ENCODE data around the gene CNKSR3.
A peak's percentile ranks its signal among the peaks of the same experiment; 100 is the strongest.

The CNKSR3 gene

GRCh38 chr6:154479351-154479769 lies 31.1 kb downstream of the CNKSR3 start:
- H3K4me3 ChIP-seq (ENCODE audit: low read length), result no peak overlapping the region

DNA sequence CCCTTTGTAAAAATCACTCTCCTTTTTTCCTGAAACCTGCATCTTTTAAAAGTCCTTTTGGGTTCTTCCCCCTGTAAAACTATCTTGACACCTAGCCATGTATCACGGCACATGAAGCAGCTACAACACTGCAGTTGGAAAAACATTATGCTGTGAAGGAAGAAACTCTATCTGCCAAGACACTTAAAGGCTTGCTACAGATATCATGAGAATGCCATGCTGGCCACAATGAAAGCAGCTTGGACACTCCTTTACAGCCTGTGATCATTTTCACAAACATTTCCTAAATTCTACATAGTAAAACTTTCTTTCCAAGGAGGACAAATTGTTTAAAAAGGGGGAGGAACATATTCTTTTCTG lies 31.8 kb downstream of the CNKSR3 start:
- H3K4me1 ChIP-seq (ENCODE audit: control insufficient read depth, insufficient read depth, low read length), result peaks cover 51% of the 10 kb centered on the region

More at GRCh38 chr6:154479351-154479769, 31.1 kb downstream of the CNKSR3 start:
- Histone ChIP-seq H3K9ac (ENCODE audit: low read length) (no peak overlapping the region), H3K27ac (ENCODE audit: low read depth, low read length) (peak overlapping the region; percentile 78), H3K36me3 (ENCODE audit: control insufficient read depth, insufficient read depth, low read length) (no peaks in the 10 kb centered on the region), H3K27me3 (ENCODE audit: control insufficient read depth, insufficient read depth, low read length) (no peaks in the 10 kb centered on the region), H3K4me1 (ENCODE audit: control insufficient read depth, insufficient read depth, low read length) (peaks cover 54% of the 10 kb centered on the region)

DNA sequence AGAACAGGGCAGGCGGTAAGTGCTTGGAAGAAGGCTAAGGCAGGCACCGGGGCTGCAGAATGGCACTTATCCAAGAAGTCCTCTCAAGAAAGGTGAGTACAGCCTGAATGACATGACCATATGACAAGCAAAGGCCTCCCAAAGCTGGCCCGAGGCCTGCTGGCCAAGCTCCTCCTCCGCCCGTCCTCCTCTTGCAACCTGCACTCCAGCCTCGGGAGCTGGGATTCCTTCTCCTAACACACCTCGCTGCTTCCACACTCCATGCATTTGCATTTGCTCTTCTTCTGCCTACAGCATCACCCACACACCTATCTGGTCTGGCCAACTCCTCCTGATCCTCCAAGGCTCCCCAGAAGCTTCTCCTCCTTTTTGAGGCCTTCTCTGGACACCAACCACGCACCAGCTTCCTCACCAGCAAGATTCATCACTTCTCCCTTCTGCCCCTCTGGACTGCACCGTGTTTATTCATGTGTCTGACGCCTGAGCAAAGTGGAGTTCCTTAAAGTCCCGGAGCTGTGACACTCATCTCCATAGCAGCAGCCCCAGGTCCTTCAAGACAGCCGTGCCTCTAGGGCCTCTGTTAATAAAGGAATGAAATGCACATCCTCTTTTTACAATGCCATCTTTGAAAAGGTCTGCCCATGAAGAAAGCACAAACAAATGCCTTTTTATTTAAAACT lies 32.3 kb downstream of the CNKSR3 start:
- H3K36me3 ChIP-seq (ENCODE audit: control insufficient read depth, insufficient read depth, low read length), result no peaks in the 10 kb centered on the region
- peak overlapping the region; percentile 30 for H3K4me3 ChIP-seq (ENCODE audit: low read length)
- peak overlapping the region; percentile 78 for H3K27ac ChIP-seq (ENCODE audit: low read depth, low read length)
- peaks cover 46% of the 10 kb centered on the region for H3K4me1 ChIP-seq (ENCODE audit: control insufficient read depth, insufficient read depth, low read length)
- no peak overlapping the region for H3K9ac ChIP-seq (ENCODE audit: low read length)
- H3K27me3 ChIP-seq (ENCODE audit: control insufficient read depth, insufficient read depth, low read length), result no peaks in the 10 kb centered on the region

More for the DNA sequence above, 31.8 kb downstream of the CNKSR3 start:
- Histone ChIP-seq H3K4me3 (ENCODE audit: low read length) (no peak overlapping the region), H3K9ac (ENCODE audit: low read length) (no peak overlapping the region), H3K27me3 (ENCODE audit: control insufficient read depth, insufficient read depth, low read length) (no peaks in the 10 kb centered on the region), H3K27ac (ENCODE audit: low read depth, low read length) (peak overlapping the region; percentile 78), H3K36me3 (ENCODE audit: control insufficient read depth, insufficient read depth, low read length) (no peaks in the 10 kb centered on the region)

DNA sequence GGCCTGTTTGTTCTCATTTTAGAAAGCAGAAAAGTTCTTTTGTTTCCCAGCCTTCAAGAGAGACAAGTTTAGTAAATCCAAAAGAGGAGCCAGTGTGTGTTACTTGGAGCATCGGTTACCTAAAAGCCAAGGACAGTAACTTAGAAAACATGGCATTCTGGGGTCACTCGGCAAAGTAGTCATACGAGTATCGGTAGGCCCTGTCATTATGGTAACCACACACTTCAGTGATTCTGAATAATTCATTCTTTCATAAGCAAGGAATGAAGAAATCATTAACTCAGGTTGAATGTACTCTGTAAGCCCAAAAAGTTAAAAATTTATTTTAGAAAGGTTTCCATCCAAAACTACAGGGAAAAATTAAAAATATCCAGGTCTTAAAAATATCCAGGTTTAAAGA lies 34.0 kb downstream of the CNKSR3 start:
- peaks cover 37% of the 10 kb centered on the region for H3K4me1 ChIP-seq (ENCODE audit: control insufficient read depth, insufficient read depth, low read length)

GRCh38 chr6:154474648-154475428 lies 35.6 kb downstream of the CNKSR3 start:
- Histone ChIP-seq H3K27ac (ENCODE audit: low read depth, low read length) (peak overlapping the region; percentile 27), H3K4me3 (ENCODE audit: low read length) (no peak overlapping the region), H3K4me1 (ENCODE audit: control insufficient read depth, insufficient read depth, low read length) (peaks cover 30% of the 10 kb centered on the region), H3K27me3 (ENCODE audit: control insufficient read depth, insufficient read depth, low read length) (no peaks in the 10 kb centered on the region), H3K36me3 (ENCODE audit: control insufficient read depth, insufficient read depth, low read length) (no peaks in the 10 kb centered on the region), H3K9ac (ENCODE audit: low read length) (no peak overlapping the region)

More for the DNA sequence above, 34.0 kb downstream of the CNKSR3 start:
- Histone ChIP-seq H3K9ac (ENCODE audit: low read length) (no peak overlapping the region), H3K36me3 (ENCODE audit: control insufficient read depth, insufficient read depth, low read length) (no peaks in the 10 kb centered on the region), H3K4me3 (ENCODE audit: low read length) (no peak overlapping the region), H3K27ac (ENCODE audit: low read depth, low read length) (peak overlapping the region; percentile 28), H3K27me3 (ENCODE audit: control insufficient read depth, insufficient read depth, low read length) (no peaks in the 10 kb centered on the region)

DNA sequence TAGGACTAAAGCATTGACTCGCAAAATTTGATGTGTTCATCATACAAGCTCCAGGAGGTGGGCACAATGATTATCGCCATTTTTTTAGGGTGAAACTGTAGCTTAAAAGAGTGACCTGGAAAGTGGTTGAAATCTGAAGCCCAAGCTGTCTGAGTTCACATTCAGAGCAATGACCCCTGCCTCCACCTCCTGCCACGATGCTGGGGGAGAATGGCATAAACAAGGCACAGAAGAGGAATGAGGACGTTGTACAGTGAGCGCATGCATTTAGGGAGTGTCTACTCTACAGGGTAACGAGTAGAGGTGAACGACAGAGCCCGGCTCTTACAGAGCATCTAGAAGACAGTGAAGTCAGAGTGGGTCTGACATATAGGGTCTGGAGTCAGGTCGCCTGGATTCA lies 37.2 kb downstream of the CNKSR3 start:
- H3K36me3 ChIP-seq (ENCODE audit: control insufficient read depth, insufficient read depth, low read length), result no peaks in the 10 kb centered on the region
- H3K4me1 ChIP-seq (ENCODE audit: control insufficient read depth, insufficient read depth, low read length), result peaks cover 16% of the 10 kb centered on the region
- H3K27ac ChIP-seq (ENCODE audit: low read depth, low read length), result peak overlapping the region; percentile 7
- H3K27me3 ChIP-seq (ENCODE audit: control insufficient read depth, insufficient read depth, low read length), result no peaks in the 10 kb centered on the region
- no peak overlapping the region for H3K9ac ChIP-seq (ENCODE audit: low read length)
- H3K4me3 ChIP-seq (ENCODE audit: low read length), result no peak overlapping the region

DNA sequence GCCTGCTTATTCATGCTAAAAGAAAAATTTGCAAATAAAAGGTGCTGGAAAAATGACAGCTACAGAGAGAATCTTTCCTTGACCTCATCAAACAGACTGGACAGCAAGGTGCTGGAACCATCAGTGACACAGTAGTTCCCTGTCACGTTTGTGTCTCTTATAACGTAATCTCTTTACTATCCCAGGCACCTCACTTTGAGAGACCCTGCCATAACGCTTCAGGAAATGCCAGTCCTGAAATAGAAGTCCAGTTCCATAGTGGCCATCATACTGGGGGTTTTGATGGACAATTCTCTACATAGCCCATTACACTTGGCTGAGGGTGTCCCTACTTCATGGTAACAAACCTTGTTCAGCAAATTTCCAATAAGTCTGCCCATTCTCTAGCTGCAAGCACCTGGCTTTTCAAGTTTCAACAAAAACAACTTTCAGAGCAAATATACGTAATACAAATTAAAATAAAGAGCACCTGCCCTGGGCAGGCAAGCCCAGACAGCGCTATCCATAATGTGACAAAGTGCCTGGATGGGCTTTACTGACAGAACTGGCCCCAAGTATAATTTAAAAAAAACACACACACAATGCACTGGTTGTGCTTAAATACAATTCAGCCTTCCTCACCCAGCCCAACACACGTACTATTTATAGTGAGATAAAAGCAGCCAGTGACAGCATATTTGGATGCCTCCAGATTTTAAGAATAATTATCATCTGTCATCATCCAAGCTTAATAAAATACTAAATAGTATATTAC lies 38.7 kb downstream of the CNKSR3 start:
- Histone ChIP-seq H3K27ac (ENCODE audit: low read depth, low read length) (peak overlapping the region; percentile 33), H3K4me1 (ENCODE audit: control insufficient read depth, insufficient read depth, low read length) (peaks cover 8% of the 10 kb centered on the region), H3K27me3 (ENCODE audit: control insufficient read depth, insufficient read depth, low read length) (no peaks in the 10 kb centered on the region), H3K9ac (ENCODE audit: low read length) (no peak overlapping the region), H3K36me3 (ENCODE audit: control insufficient read depth, insufficient read depth, low read length) (no peaks in the 10 kb centered on the region), H3K4me3 (ENCODE audit: low read length) (no peak overlapping the region)

DNA sequence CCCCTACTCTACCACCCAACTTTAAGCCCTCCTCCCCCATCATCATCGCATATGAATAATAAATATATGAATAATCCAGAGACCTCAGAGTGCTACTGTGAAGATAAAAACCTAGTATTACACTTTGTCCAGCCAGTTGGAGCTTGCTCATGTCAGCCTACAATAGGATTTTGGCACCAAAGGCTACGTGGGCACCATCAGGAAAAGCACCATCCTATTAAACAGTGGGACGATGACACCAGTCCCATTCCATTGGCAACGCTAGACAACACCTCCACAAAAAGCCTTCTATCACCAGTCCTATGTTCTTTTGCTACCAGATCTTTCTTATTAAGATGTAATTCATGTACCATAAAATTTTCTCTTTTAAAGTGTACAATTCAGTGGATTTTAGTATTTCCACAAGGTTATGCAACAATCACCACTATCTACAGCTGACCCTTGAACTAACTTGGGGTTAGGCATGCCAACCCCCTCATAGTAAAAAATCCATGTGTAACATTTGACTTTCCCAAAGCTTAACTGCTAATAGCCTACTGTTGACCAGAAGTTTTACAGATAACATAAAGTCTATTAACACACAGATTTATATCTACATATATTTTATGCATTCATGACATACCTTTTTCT lies 41.1 kb downstream of the CNKSR3 start:
- Histone ChIP-seq H3K9ac (ENCODE audit: low read length) (no peak overlapping the region), H3K4me3 (ENCODE audit: low read length) (no peak overlapping the region), H3K4me1 (ENCODE audit: control insufficient read depth, insufficient read depth, low read length) (peaks cover 4% of the 10 kb centered on the region), H3K27me3 (ENCODE audit: control insufficient read depth, insufficient read depth, low read length) (no peaks in the 10 kb centered on the region), H3K36me3 (ENCODE audit: control insufficient read depth, insufficient read depth, low read length) (no peaks in the 10 kb centered on the region), H3K27ac (ENCODE audit: low read depth, low read length) (no peak overlapping the region)

GRCh38 chr6:154468760-154469159 lies 41.7 kb downstream of the CNKSR3 start:
- peaks cover 4% of the 10 kb centered on the region for H3K4me1 ChIP-seq (ENCODE audit: control insufficient read depth, insufficient read depth, low read length)
- H3K27me3 ChIP-seq (ENCODE audit: control insufficient read depth, insufficient read depth, low read length), result no peaks in the 10 kb centered on the region
- H3K27ac ChIP-seq (ENCODE audit: low read depth, low read length), result no peak overlapping the region
- H3K4me3 ChIP-seq (ENCODE audit: low read length), result no peak overlapping the region
- H3K9ac ChIP-seq (ENCODE audit: low read length), result no peak overlapping the region
- no peaks in the 10 kb centered on the region for H3K36me3 ChIP-seq (ENCODE audit: control insufficient read depth, insufficient read depth, low read length)

DNA sequence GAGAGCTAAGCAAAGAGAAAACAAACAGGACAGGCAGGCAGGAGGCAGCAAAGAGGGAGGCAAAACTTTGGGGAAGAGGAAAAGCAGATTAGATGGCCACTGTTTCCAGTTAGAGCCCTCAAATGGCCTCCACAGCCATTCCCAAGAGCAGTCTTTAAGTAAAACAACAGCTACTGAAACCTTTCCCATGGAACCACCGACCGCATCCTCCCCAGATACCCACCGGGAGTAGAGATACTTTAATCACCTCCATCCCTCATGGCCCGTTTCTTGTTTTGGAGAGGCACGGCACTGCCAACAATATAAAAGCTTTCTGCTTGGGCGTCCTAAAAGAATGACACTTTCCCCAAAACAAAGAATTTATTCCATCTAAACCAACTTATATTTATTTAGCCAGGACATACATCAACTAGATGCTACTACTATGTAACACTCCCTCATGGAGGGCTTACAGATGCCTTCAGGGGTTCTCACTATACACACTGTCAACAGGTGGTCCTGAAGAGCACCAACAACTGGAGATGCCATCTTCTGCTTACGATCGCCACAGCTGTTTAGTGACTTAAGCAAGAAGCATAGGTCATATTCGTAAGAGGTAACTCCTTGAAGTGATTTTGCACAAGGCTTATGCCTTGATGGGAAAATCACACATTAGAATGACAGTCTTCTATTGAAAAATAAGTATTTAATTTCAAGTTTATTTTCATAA lies 43.4 kb downstream of the CNKSR3 start:
- no peaks in the 10 kb centered on the region for H3K36me3 ChIP-seq (ENCODE audit: control insufficient read depth, insufficient read depth, low read length)
- peaks cover 8% of the 10 kb centered on the region for H3K4me1 ChIP-seq (ENCODE audit: control insufficient read depth, insufficient read depth, low read length)
- no peak overlapping the region for H3K4me3 ChIP-seq (ENCODE audit: low read length)
- H3K27me3 ChIP-seq (ENCODE audit: control insufficient read depth, insufficient read depth, low read length), result no peaks in the 10 kb centered on the region
- H3K27ac ChIP-seq (ENCODE audit: low read depth, low read length), result no peak overlapping the region
- H3K9ac ChIP-seq (ENCODE audit: low read length), result no peak overlapping the region

- no peaks in the 10 kb centered on the region for H3K27me3 ChIP-seq (ENCODE audit: control insufficient read depth, insufficient read depth, low read length)
- H3K4me3 ChIP-seq (ENCODE audit: low read length), result no peak overlapping the region
- no peak overlapping the region for H3K27ac ChIP-seq (ENCODE audit: low read depth, low read length)
- H3K4me1 ChIP-seq (ENCODE audit: control insufficient read depth, insufficient read depth, low read length), result peaks cover 6% of the 10 kb centered on the region
- H3K9ac ChIP-seq (ENCODE audit: low read length), result no peak overlapping the region
- no peaks in the 10 kb centered on the region for H3K36me3 ChIP-seq (ENCODE audit: control insufficient read depth, insufficient read depth, low read length)
Observed at GRCh38 chr6:154466139-154466538, 44.3 kb downstream of the CNKSR3 start.
